ENCODE results near the gene MAPRE3. TPM values are rescaled to one million over a fixed set of nuclear protein-coding genes. Genes with fewer than 3 reads are reported as not detected.

MAPRE3 gene
- total RNA-seq, 1 experiment from 2014 or later, result 4.9 TPM

DNA sequence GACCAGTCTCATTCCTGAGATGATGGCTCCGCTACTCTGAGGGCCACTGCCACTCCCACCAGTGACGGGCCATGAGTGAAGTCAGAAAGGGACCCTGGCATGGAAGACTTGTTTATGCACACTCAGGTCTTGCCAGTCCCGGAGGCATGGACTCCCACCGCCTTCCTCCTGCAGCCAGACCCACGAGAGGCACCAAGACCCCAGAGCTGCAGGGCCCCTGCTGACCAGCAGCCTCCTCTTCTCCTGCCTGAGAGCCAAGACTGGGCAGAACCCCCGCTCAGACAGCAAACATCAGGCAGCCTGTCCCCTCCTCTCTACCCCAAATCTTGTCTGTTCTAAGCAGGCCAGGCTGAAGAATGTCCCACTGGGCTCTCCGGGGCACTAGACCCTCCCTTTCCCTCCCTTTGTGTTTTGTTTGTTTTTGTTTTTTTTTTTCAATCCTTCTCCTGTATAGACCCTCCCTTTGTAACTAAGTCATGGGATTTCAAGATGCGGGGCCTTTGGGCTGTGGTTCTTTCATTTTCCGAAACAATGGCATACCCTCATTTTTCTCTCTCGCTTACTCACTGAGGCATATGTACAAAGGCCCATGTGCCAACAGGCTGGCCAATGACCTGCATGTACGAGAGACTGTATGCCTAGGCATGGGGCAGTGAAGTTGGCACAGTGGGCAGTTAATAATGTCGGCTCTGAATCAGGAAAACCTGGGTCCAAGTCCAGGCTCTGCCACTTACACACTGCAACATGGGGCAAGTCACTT is 24.3 kb upstream of the MAPRE3 start:
- H3K27me3 ChIP-seq (replicated peaks; ENCODE audit: control insufficient read depth, insufficient read depth, low read length), result no peaks in the 10 kb centered on the region; the same call in 1 of the 2 replicates
- intact Hi-C loops (cut with micrococcal nuclease; ENCODE audit: unreplicated experiment), result no loop called here
- DNase-seq, result no peak
- no peaks in the 10 kb centered on the region for H3K4me1 ChIP-seq
- H3K27me3 Mint-ChIP-seq (ENCODE audit: insufficient read depth, unreplicated experiment), result peaks cover 8% of the 10 kb centered on the region
- BruUV-seq (replicated peaks), result no TSS peak
- no peaks in the 10 kb centered on the region for H3K36me3 Mint-ChIP-seq (ENCODE audit: insufficient read depth, unreplicated experiment)
- ChIA-PET POLR2A (no interaction called here), CTCF (interaction anchor here (0.6 kb wide), 1 partner anchor 97 kb away, joined by 3 read pairs; no protein-coding TSS in a partner anchor)
- H3K36me3 ChIP-seq (ENCODE audit: control insufficient read depth, insufficient read depth, low read length), result no peaks in the 10 kb centered on the region
- H3K27ac Mint-ChIP-seq (ENCODE audit: unreplicated experiment), result no peak overlapping the region
- H3K9me3 Mint-ChIP-seq (ENCODE audit: unreplicated experiment), result no peaks in the 10 kb centered on the region
- TF ChIP-seq, protein P1, sequence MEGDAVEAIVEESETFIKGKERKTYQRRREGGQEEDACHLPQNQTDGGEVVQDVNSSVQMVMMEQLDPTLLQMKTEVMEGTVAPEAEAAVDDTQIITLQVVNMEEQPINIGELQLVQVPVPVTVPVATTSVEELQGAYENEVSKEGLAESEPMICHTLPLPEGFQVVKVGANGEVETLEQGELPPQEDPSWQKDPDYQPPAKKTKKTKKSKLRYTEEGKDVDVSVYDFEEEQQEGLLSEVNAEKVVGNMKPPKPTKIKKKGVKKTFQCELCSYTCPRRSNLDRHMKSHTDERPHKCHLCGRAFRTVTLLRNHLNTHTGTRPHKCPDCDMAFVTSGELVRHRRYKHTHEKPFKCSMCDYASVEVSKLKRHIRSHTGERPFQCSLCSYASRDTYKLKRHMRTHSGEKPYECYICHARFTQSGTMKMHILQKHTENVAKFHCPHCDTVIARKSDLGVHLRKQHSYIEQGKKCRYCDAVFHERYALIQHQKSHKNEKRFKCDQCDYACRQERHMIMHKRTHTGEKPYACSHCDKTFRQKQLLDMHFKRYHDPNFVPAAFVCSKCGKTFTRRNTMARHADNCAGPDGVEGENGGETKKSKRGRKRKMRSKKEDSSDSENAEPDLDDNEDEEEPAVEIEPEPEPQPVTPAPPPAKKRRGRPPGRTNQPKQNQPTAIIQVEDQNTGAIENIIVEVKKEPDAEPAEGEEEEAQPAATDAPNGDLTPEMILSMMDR (IDR thresholded peaks at IDR 0.05; ENCODE audit: insufficient read depth in 1 of 2, low read depth in 1 of 2, low read length in 1 of 2, severe bottlenecking in 1 of 2, unreplicated experiment in 1 of 2), result no peak
- no peak overlapping the region for H3K4me3 ChIP-seq (ENCODE audit: low read depth, low read length)
- no peak overlapping the region for H3K4me3 Mint-ChIP-seq (ENCODE audit: unreplicated experiment)
- H3K9me3 ChIP-seq, result no peaks in the 10 kb centered on the region
- H3K4me1 Mint-ChIP-seq (ENCODE audit: low read depth, unreplicated experiment), result peaks cover 6% of the 10 kb centered on the region

GRCh38 chr2:26946841-26947784 is 23.3 kb upstream of the MAPRE3 start:
- Mint-ChIP-seq H3K9me3 (ENCODE audit: unreplicated experiment) (no peaks in the 10 kb centered on the region), H3K36me3 (ENCODE audit: insufficient read depth, unreplicated experiment) (no peaks in the 10 kb centered on the region), H3K27ac (ENCODE audit: unreplicated experiment) (no peak overlapping the region), H3K27me3 (ENCODE audit: insufficient read depth, unreplicated experiment) (peaks cover 8% of the 10 kb centered on the region), H3K4me1 (ENCODE audit: low read depth, unreplicated experiment) (peaks cover 6% of the 10 kb centered on the region), H3K4me3 (ENCODE audit: unreplicated experiment) (no peak overlapping the region)
- intact Hi-C loops (cut with micrococcal nuclease; ENCODE audit: unreplicated experiment), result no loop called here
- no peaks in the 10 kb centered on the region for H3K36me3 ChIP-seq (ENCODE audit: control insufficient read depth, insufficient read depth, low read length)
- no peaks in the 10 kb centered on the region for H3K4me1 ChIP-seq
- TF ChIP-seq, protein P1 (IDR thresholded peaks at IDR 0.05; ENCODE audit: insufficient read depth in 1 of 2, low read depth in 1 of 2, low read length in 1 of 2, severe bottlenecking in 1 of 2, unreplicated experiment in 1 of 2), result no peak
- no peaks in the 10 kb centered on the region for H3K9me3 ChIP-seq
- no peak overlapping the region for H3K4me3 ChIP-seq (ENCODE audit: low read depth, low read length)
- no TSS peak for BruUV-seq (replicated peaks)
- ChIA-PET CTCF (no interaction called here), POLR2A (no interaction called here)
- DNase-seq, result no peak
- no peaks in the 10 kb centered on the region; the same call in 1 of the 2 replicates for H3K27me3 ChIP-seq (replicated peaks; ENCODE audit: control insufficient read depth, insufficient read depth, low read length)

GRCh38 chr2:26948800-26949199 is 21.6 kb upstream of the MAPRE3 start:
- Histone ChIP-seq H3K27me3 (replicated peaks; ENCODE audit: control insufficient read depth, insufficient read depth, low read length) (no peaks in the 10 kb centered on the region; the same call in none of the 2 replicates), H3K36me3 (ENCODE audit: control insufficient read depth, insufficient read depth, low read length) (no peaks in the 10 kb centered on the region), H3K9me3 (no peaks in the 10 kb centered on the region), H3K4me1 (no peaks in the 10 kb centered on the region), H3K4me3 (ENCODE audit: low read depth, low read length) (no peak overlapping the region)
- no TSS peak for BruUV-seq (replicated peaks)
- H3K9me3 Mint-ChIP-seq (ENCODE audit: unreplicated experiment), result no peaks in the 10 kb centered on the region
- CTCF ChIA-PET, result interaction anchor here (1.8 to 2.1 kb wide), 2 partner anchors 13 to 103 kb away, joined by 4 to 6 read pairs; no protein-coding TSS in a partner anchor
- H3K4me3 Mint-ChIP-seq (ENCODE audit: unreplicated experiment), result no peak overlapping the region
- TF ChIP-seq, protein P1 (IDR thresholded peaks at IDR 0.05; ENCODE audit: insufficient read depth in 1 of 2, low read depth in 1 of 2, low read length in 1 of 2, severe bottlenecking in 1 of 2, unreplicated experiment in 1 of 2), result no peak
- H3K27ac Mint-ChIP-seq (ENCODE audit: unreplicated experiment), result no peak overlapping the region
- DNase-seq, result no peak
- intact Hi-C loops (cut with micrococcal nuclease; ENCODE audit: unreplicated experiment), result no loop called here
- POLR2A ChIA-PET, result no interaction called here
- H3K36me3 Mint-ChIP-seq (ENCODE audit: insufficient read depth, unreplicated experiment), result no peaks in the 10 kb centered on the region
- H3K4me1 Mint-ChIP-seq (ENCODE audit: low read depth, unreplicated experiment), result no peaks in the 10 kb centered on the region
- H3K27me3 Mint-ChIP-seq (ENCODE audit: insufficient read depth, unreplicated experiment), result peaks cover 6% of the 10 kb centered on the region

Data from Caco-2 (cell line).